CD14-positive monocyte (primary cell): Measurements from ENCODE around the gene HOXC11. TPM values are rescaled to one million over a fixed set of nuclear protein-coding genes. Genes with fewer than 3 reads are reported as not detected.
A peak's percentile ranks its signal among the peaks of the same experiment; 100 is the strongest.

Experiments used
- DNase-seq, 3 donors: peaks; one replicate each; pipeline ENCODE4 v3.0.0-alpha.2; 2011 to 2022
- H2AFZ ChIP-seq: 2 replicates; pipeline ENCODE4 v1.6.0; 2012; ENCODE audit warnings: mild to moderate bottlenecking, low read depth, low read length, inconsistent platforms; ENCODE audit not compliant: insufficient read depth, poor library complexity, severe bottlenecking
- H3K27ac ChIP-seq, 2 donors: 1 replicate in 1 of 2; 2 replicates in 1 of 2; pipeline ENCODE4 v1.5.1; 2012 to 2013; ENCODE audit warnings: low read length in 2 of 2, control low read depth in 1 of 2, inconsistent platforms in 1 of 2, low read depth in 1 of 2, mild to moderate bottlenecking in 1 of 2
- H3K27me3 ChIP-seq, 2 donors: one replicate each; pipeline versions ENCODE4 v1.6.0 to v1.6.1; 2011 to 2013; ENCODE audit warnings: low read length in 2 of 2; ENCODE audit not compliant: control insufficient read depth in 2 of 2, insufficient read depth in 2 of 2
- H3K36me3 ChIP-seq, 2 donors: replicated peaks in 1 of 2; 1 replicate in 1 of 2; 2 replicates in 1 of 2; pipeline versions ENCODE4 v1.5.1 to v1.6.1; 2012 to 2013; ENCODE audit warnings: low read length in 2 of 2, control low read depth in 1 of 2, inconsistent platforms in 1 of 2, mild to moderate bottlenecking in 1 of 2; ENCODE audit not compliant: insufficient read depth in 2 of 2, control insufficient read depth in 1 of 2
- H3K4me1 ChIP-seq, 2 donors: 1 replicate in 1 of 2; 2 replicates in 1 of 2; pipeline versions ENCODE4 v1.5.1 to v1.6.1; 2012 to 2013; ENCODE audit warnings: low read length in 2 of 2, control low read depth in 1 of 2, inconsistent platforms in 1 of 2, mild to moderate bottlenecking in 1 of 2, moderate library complexity in 1 of 2; ENCODE audit not compliant: insufficient read depth in 2 of 2, control insufficient read depth in 1 of 2
- H3K4me2 ChIP-seq: replicated peaks from 2 replicates; pipeline ENCODE3; 2012; ENCODE audit warnings: low read length, moderate library complexity, mild to moderate bottlenecking; ENCODE audit not compliant: poor library complexity, severe bottlenecking; ENCODE audit errors: extremely low read depth
- H3K4me3 ChIP-seq, 3 experiments: fragments of 200-600 bp in 1 of 3; sonication (generic) in 1 of 3; replicated peaks in 1 of 3; 1 replicate in 2 of 3; 2 replicates in 1 of 3; pipeline ENCODE4 v1.5.1; 2011 to 2013; ENCODE audit warnings: low read length in 3 of 3, mild to moderate bottlenecking in 3 of 3, control low read depth in 2 of 3, low read depth in 2 of 3, inconsistent platforms in 1 of 3, moderate library complexity in 1 of 3
- H3K79me2 ChIP-seq: 2 replicates; pipeline ENCODE4 v1.6.0; 2012; ENCODE audit warnings: mild to moderate bottlenecking, control low read depth, inconsistent platforms, low read length, moderate library complexity; ENCODE audit not compliant: insufficient read depth
- H3K9ac ChIP-seq: 2 replicates; pipeline ENCODE4 v1.6.0; 2017; ENCODE audit warnings: low read length, mild to moderate bottlenecking; ENCODE audit not compliant: insufficient read depth, poor library complexity, severe bottlenecking
- H3K9me3 ChIP-seq, 2 donors: replicated peaks in 1 of 2; 1 replicate in 1 of 2; 2 replicates in 1 of 2; pipeline versions ENCODE4 v1.5.1 to v1.6.1; 2012 to 2013; ENCODE audit warnings: low read length in 2 of 2, control low read depth in 1 of 2; ENCODE audit not compliant: control insufficient read depth in 1 of 2, insufficient read depth in 1 of 2
- H4K20me1 ChIP-seq: 2 replicates; pipeline ENCODE4 v1.6.0; 2012; ENCODE audit warnings: mild to moderate bottlenecking, low read length, control low read depth, moderate library complexity; ENCODE audit not compliant: insufficient read depth
- H3K27ac Mint-ChIP-seq, 7 donors: one replicate each; pipeline ENCODE4 v1.8.0; 2020; ENCODE audit warnings: mild to moderate bottlenecking in 7 of 7, mixed read lengths in 7 of 7, moderate library complexity in 6 of 7, inconsistent platforms in 2 of 7
- H3K27me3 Mint-ChIP-seq, 3 donors: one replicate each; pipeline ENCODE4 v1.8.0; 2021 to 2022; ENCODE audit warnings: low read depth in 3 of 3, mild to moderate bottlenecking in 3 of 3, mixed read lengths in 3 of 3, moderate library complexity in 3 of 3, inconsistent platforms in 1 of 3
- H3K36me3 Mint-ChIP-seq, 2 donors: one replicate each; pipeline ENCODE4 v1.8.0; 2020; ENCODE audit warnings: mixed read lengths in 2 of 2, inconsistent platforms in 1 of 2, mild to moderate bottlenecking in 1 of 2
- H3K4me1 Mint-ChIP-seq: one replicate; pipeline ENCODE4 v1.8.0; 2020; ENCODE audit warnings: mild to moderate bottlenecking, mixed read lengths
- H3K4me3 Mint-ChIP-seq, 2 donors: one replicate each; pipeline ENCODE4 v1.8.0; 2020; ENCODE audit warnings: mild to moderate bottlenecking in 2 of 2, mixed read lengths in 2 of 2, moderate library complexity in 1 of 2
- H3K9me3 Mint-ChIP-seq, 7 donors: one replicate each; pipeline ENCODE4 v1.8.0; 2020 to 2022; ENCODE audit warnings: mixed read lengths in 7 of 7, mild to moderate bottlenecking in 6 of 7, moderate library complexity in 6 of 7, inconsistent platforms in 2 of 7
- CTCF ChIP-seq: fragments of 200-600 bp; IDR thresholded peaks from one replicate; pipeline ENCODE4 v1.8.0; 2022; ENCODE audit warnings: antibody characterized with exemption, mild to moderate bottlenecking
- WGBS: methylation state at CpG from one replicate; pipeline ENCODE4 v1.1.5; 2013; ENCODE audit warnings: missing lambda C conversion rate; ENCODE audit not compliant: insufficient coverage; 5-methylcytosine and 5-hydroxymethylcytosine counted together
- intact Hi-C, 2 donors: fragments of 100-400 bp; cut with micrococcal nuclease; formaldehyde crosslinking; loops; one replicate each; pipeline versions ENCODE4 v1.15.0 to v1.15.1; 2023
- polyA plus RNA-seq, 3 donors: library from polyadenylated mRNA; depleted of rRNA in 1 of 3; unstranded in 2 of 3; stranded (reverse) in 1 of 3; fragments of 300-500 nt in 2 of 3; fragments of >200 nt in 1 of 3; fragmentation: Illumina TruSeq in 2 of 3; gene quantifications; 1 replicate in 2 of 3; 2 replicates in 1 of 3; pipeline ENCODE4 v1.2.3, GENCODE V29; 2012 to 2021

HOXC11 gene
- polyA plus RNA-seq, 3 donors = not detected

DNA sequence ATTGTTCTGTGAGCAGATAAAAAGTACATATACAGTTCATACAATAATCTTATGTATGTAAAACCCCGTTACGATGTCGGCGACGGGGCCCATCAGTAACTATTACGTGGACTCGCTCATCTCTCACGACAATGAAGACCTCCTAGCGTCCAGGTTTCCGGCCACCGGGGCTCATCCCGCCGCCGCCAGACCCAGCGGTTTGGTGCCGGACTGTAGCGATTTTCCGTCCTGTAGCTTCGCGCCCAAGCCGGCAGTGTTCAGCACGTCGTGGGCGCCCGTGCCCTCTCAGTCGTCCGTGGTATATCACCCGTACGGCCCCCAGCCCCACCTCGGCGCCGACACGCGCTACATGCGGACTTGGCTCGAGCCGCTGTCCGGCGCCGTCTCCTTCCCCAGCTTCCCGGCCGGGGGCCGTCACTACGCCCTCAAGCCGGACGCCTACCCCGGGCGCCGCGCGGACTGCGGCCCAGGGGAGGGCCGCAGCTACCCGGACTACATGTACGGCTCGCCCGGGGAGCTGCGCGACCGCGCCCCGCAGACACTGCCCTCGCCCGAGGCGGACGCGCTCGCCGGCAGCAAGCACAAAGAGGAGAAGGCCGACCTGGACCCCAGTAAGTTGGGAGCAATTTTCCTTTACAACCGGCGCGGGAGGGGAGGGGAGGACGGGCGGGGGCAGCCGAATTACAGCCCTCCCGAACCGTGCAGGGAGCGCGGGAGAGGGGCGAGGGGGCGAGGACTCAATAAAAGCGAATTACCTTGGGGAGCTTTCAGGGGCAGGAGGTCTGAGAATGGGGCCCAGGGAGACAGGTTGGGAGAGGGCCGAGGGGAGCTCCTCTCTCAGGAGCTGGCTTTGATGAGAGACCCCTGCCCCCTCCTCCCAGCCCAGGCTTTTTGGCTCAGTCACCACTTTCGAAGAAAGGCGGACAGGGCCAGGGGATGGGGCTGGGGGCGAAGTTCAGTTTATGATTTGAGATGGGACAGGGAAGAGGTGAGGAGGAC lies 27.5 kb downstream of the HOXC11 start, which contains the start of gene HOXC9:
TSS of gene HOXC9 (plus strand) at position 46 of the 999 bp plus-strand sequence. CDS start at position 74, 28 bp downstream.
- peaks cover 18% of the 10 kb centered on the region for H3K4me1 Mint-ChIP-seq
- H3K36me3 Mint-ChIP-seq = peaks cover 3 to 16% of the 10 kb centered on the region in 2 donors
- DNase-seq = no peak
- WGBS = 3% methylated on average over 79 of the region's 87 CpGs
- Histone ChIP-seq H4K20me1 (no peaks in the 10 kb centered on the region), H3K27ac (no peak within 1 kb of the TSS), H3K9me3 (peaks cover 3 to 59% of the 10 kb centered on the region in 2 donors), H2AFZ (peak within 1 kb of the TSS; percentile 13), H3K4me1 (peaks cover 13 to 23% of the 10 kb centered on the region in 2 donors), H3K79me2 (no peaks in the 10 kb centered on the region), H3K27me3 (peaks cover 93 to 100% of the 10 kb centered on the region in 2 donors), H3K36me3 (no peaks in the 10 kb centered on the region), H3K4me3 (no peak within 1 kb of the TSS), H3K9ac (no peak within 1 kb of the TSS), H3K4me2 (peak within 1 kb of the TSS; percentile 24)
- no peak within 1 kb of the TSS for H3K27ac Mint-ChIP-seq
- TF ChIP-seq CTCF = no peak
- intact Hi-C loops = no loop called here
- peaks cover 98 to 100% (median 100%) of the 10 kb centered on the region in 3 donors for H3K27me3 Mint-ChIP-seq
- peaks cover 0 to 50% (median 22%) of the 10 kb centered on the region in 7 donors for H3K9me3 Mint-ChIP-seq
- H3K4me3 Mint-ChIP-seq = peak within 1 kb of the TSS in 1 of 2 donors; percentile 74

DNA sequence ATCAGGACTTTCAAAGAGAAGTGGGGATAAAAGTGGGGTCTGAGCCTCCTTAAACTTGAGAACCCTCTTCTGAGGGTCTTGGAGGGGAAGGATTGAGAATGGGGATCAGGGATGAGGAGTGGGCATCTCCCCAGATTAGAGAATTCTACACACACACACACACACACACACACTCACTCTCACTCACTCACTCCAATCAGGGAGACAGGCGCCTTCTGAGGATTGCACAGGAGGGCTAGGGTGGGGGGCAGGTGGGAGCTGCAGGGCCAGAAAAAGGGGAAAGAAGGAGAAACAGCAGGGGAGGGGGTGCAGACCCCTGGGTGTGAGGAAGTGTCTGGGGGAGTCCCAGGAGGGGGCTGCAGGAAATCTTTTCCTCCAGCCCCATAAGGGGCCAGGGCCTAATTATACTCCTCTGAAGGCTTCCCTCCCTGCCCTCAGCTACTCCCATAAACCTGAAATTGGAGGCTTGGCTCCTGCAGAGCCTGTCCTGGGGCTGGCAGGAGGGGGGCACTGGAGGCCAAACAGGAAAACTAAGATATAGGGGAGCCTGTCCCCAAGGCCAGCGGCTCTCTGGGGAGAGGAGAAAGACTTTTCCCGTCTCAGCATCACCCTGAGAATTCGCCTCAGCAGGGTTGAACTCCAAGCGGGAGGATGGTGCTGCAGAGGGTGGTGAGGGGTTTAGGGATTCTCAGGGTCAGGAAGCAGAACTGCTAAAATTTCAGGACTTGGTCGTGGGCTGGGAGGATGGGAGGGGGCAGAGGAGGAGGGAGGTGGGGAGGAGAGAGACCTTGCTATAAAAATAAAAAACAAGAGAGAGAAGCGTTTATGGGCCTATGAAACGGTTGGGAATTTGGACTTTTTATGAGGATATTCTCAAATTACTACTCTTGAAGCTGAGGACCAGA lies 28.6 kb downstream of the HOXC11 start:
- Histone ChIP-seq H2AFZ (no peak overlapping the region), H3K27ac (no peak overlapping the region), H3K4me2 (no peak overlapping the region), H3K9ac (no peak overlapping the region), H3K36me3 (no peaks in the 10 kb centered on the region), H3K4me3 (no peak overlapping the region), H3K79me2 (no peaks in the 10 kb centered on the region), H3K4me1 (peaks cover 8 to 18% of the 10 kb centered on the region in 2 donors), H4K20me1 (no peaks in the 10 kb centered on the region), H3K9me3 (peaks cover 3 to 57% of the 10 kb centered on the region in 2 donors), H3K27me3 (peaks cover 88 to 98% of the 10 kb centered on the region in 2 donors)
- H3K4me1 Mint-ChIP-seq = peaks cover 18% of the 10 kb centered on the region
- no peak for DNase-seq
- H3K36me3 Mint-ChIP-seq = peaks cover 3 to 22% of the 10 kb centered on the region in 2 donors
- H3K9me3 Mint-ChIP-seq = peaks cover 0 to 47% (median 24%) of the 10 kb centered on the region in 7 donors
- peaks cover 98 to 100% (median 100%) of the 10 kb centered on the region in 3 donors for H3K27me3 Mint-ChIP-seq
- WGBS = 28% methylated on average over 4 of the region's 8 CpGs
- H3K27ac Mint-ChIP-seq = no peak overlapping the region
- intact Hi-C loops = no loop called here
- H3K4me3 Mint-ChIP-seq = peak overlapping the region in 1 of 2 donors; percentile 84
- no peak for TF ChIP-seq CTCF
